Esophagus squamous epithelium (tissue), 5 donors: ENCODE data around the gene RORC. TPM values are rescaled to one million over a fixed set of nuclear protein-coding genes. Genes with fewer than 3 reads are reported as not detected.
A peak's percentile ranks its signal among the peaks of the same experiment; 100 is the strongest.

ENCODE experiments used
- DNase-seq: peaks from one replicate; lab custom pipeline; 2025; lab: John Stamatoyannopoulos, UW
- H3K27ac ChIP-seq, 4 donors: fragments of 200-600 bp; sonication (generic); one replicate each; pipeline ENCODE4 v1.5.1; 2016 to 2019; ENCODE audit warnings: mild to moderate bottlenecking in 1 of 4
- H3K27me3 ChIP-seq, 4 donors: fragments of 200-600 bp; sonication (generic); 1 replicate in 3 of 4; 2 replicates in 1 of 4; pipeline versions ENCODE4 v1.5.1 to v1.6.0; 2017 to 2021; ENCODE audit warnings: antibody characterized with exemption in 1 of 4
- H3K36me3 ChIP-seq, 3 donors: fragments of 200-600 bp; sonication (generic); one replicate each; pipeline ENCODE4 v1.5.1; 2016 to 2019
- H3K4me1 ChIP-seq, 3 donors: fragments of 200-600 bp; sonication (generic); one replicate each; pipeline ENCODE4 v1.5.1; 2017 to 2019
- H3K4me3 ChIP-seq, 4 donors: fragments of 200-600 bp; sonication (generic); 1 replicate in 3 of 4; 2 replicates in 1 of 4; pipeline ENCODE4 v1.5.1; 2016 to 2019; ENCODE audit warnings: mild to moderate bottlenecking in 2 of 4, moderate library complexity in 1 of 4
- H3K9me3 ChIP-seq, 3 donors: fragments of 200-600 bp; sonication (generic); one replicate each; pipeline ENCODE4 v1.5.1; 2016 to 2019
- CTCF ChIP-seq, 6 experiments: fragments of 450-650 bp in 4 of 6; fragments of 200-600 bp in 2 of 6; sonication (generic) in 2 of 6; IDR thresholded peaks; one replicate each; pipeline ENCODE4 v1.5.1; 2016 to 2019; ENCODE audit warnings: antibody characterized with exemption in 6 of 6, mild to moderate bottlenecking in 4 of 6, moderate library complexity in 4 of 6
- POLR2A ChIP-seq, 4 donors: fragments of 450-650 bp; IDR thresholded peaks; one replicate each; pipeline ENCODE4 v1.6.1; 2017; ENCODE audit warnings: antibody characterized with exemption in 4 of 4, mild to moderate bottlenecking in 4 of 4, moderate library complexity in 3 of 4
- WGBS, 2 donors: methylation state at CpG; one replicate each; pipeline ENCODE4 v1.1.5; 2018; 5-methylcytosine and 5-hydroxymethylcytosine counted together
- intact Hi-C: fragments of 100-400 bp; cut with DNase I; formaldehyde crosslinking; loops from one replicate; pipeline ENCODE4 v1.15.0; 2022
- total RNA-seq, 4 donors: library from RNA; depleted of rRNA; stranded (reverse); fragments of >200 nt; gene quantifications; one replicate each; pipeline ENCODE4 v1.1.0, GENCODE V29; 2016
- donor health status: DM: yes; HTN: yes; CAD: no.

Gene RORC
- total RNA-seq, 4 donors from 2014 or later, result 0.75 to 11.5 (median 5.3) TPM

- DNase-seq, result no peak
- no peak overlapping the region for H3K27ac ChIP-seq
- TF ChIP-seq CTCF (IDR thresholded peaks at IDR 0.05) (no peak), POLR2A (IDR thresholded peaks at IDR 0.05) (no peak)
- H3K36me3 ChIP-seq, result no peaks in the 10 kb centered on the region
- H3K27me3 ChIP-seq, result peaks cover 0 to 26% (median 0%) of the 10 kb centered on the region in 4 donors
- H3K4me3 ChIP-seq, result no peak overlapping the region
- peaks cover 20 to 72% (median 23%) of the 10 kb centered on the region in 3 donors for H3K4me1 ChIP-seq
- WGBS, 2 donors, result 50% methylated on average over 2 of the region's 3 CpGs; no CpG with 5 or more reads in 1 of the 2 donors
- intact Hi-C loops, result no loop called here
- no peaks in the 10 kb centered on the region for H3K9me3 ChIP-seq
Observed at GRCh38 chr1:151834239-151834638, 2.6 kb upstream of the RORC start.

GRCh38 chr1:151833172-151833900 is 1.7 kb upstream of the RORC start:
- no peak for TF ChIP-seq CTCF (IDR thresholded peaks at IDR 0.05)
- TF ChIP-seq POLR2A (IDR thresholded peaks at IDR 0.05), result no peak
- no peak for DNase-seq
- intact Hi-C loops, result no loop called here
- Histone ChIP-seq H3K27ac (no peak overlapping the region), H3K4me3 (no peak overlapping the region), H3K27me3 (peaks cover 0 to 17% (median 0%) of the 10 kb centered on the region in 4 donors), H3K4me1 (peaks cover 14 to 72% (median 16%) of the 10 kb centered on the region in 3 donors), H3K36me3 (no peaks in the 10 kb centered on the region), H3K9me3 (no peaks in the 10 kb centered on the region)
- 83 to 90% methylated on average over 1 to 6 of the region's 8 CpGs for WGBS, 2 donors

GRCh38 chr1:151832318-151832980 is 847 bp upstream of the RORC start:
- peaks cover 14 to 69% (median 16%) of the 10 kb centered on the region in 3 donors for H3K4me1 ChIP-seq
- DNase-seq, result no peak
- peaks cover 0 to 8% (median 0%) of the 10 kb centered on the region in 4 donors for H3K27me3 ChIP-seq
- H3K9me3 ChIP-seq, result no peaks in the 10 kb centered on the region
- H3K4me3 ChIP-seq, result no peak overlapping the region
- no peaks in the 10 kb centered on the region for H3K36me3 ChIP-seq
- 28 to 34% methylated on average over 6 to 7 of the region's 10 CpGs for WGBS, 2 donors
- intact Hi-C loops, result no loop called here
- H3K27ac ChIP-seq, result peak overlapping the region in 3 of 4 donors; percentile 25 to 78 (median 65)
- TF ChIP-seq POLR2A (IDR thresholded peaks at IDR 0.05), result no peak
- no peak for TF ChIP-seq CTCF (IDR thresholded peaks at IDR 0.05)

- WGBS, 2 donors, result 52 to 66% methylated on average over 3 to 4 of the region's 4 CpGs
- H3K4me1 ChIP-seq, result peaks cover 14 to 60% (median 16%) of the 10 kb centered on the region in 3 donors
- no peak for DNase-seq
- intact Hi-C loops, result no loop called here
- TF ChIP-seq POLR2A (IDR thresholded peaks at IDR 0.05), result no peak
- no peak for TF ChIP-seq CTCF (IDR thresholded peaks at IDR 0.05)
- no peaks in the 10 kb centered on the region for H3K36me3 ChIP-seq
- peak overlapping the region; percentile 13 to 58 (median 41) for H3K4me3 ChIP-seq
- H3K27me3 ChIP-seq, result no peaks in the 10 kb centered on the region
- peak overlapping the region; percentile 45 to 78 (median 64) for H3K27ac ChIP-seq
- H3K9me3 ChIP-seq, result no peaks in the 10 kb centered on the region
Observed at GRCh38 chr1:151831256-151831591, 378 bp downstream of the RORC start.

- TF ChIP-seq POLR2A (IDR thresholded peaks at IDR 0.05) (no peak), CTCF (IDR thresholded peaks at IDR 0.05) (no peak)
- WGBS, 2 donors, result 57 to 69% methylated on average over 2 to 4 of the region's 6 CpGs
- H3K27ac ChIP-seq, result peak overlapping the region in 2 of 4 donors; percentile 31 to 36
- no peak for DNase-seq
- no peaks in the 10 kb centered on the region for H3K36me3 ChIP-seq
- H3K4me3 ChIP-seq, result no peak overlapping the region
- intact Hi-C loops, result no loop called here
- no peaks in the 10 kb centered on the region for H3K9me3 ChIP-seq
- peaks cover 0 to 7% (median 0%) of the 10 kb centered on the region in 4 donors for H3K27me3 ChIP-seq
- peaks cover 14 to 60% (median 16%) of the 10 kb centered on the region in 3 donors for H3K4me1 ChIP-seq
Observed at GRCh38 chr1:151830055-151830454, 1.5 kb downstream of the RORC start.
